Inflammatory macrophage (primary cell): ENCODE results near the gene C5AR1.
"Not testable (repeated sequence)": the region's sequence is repeated elsewhere in the genome, so short reads cannot be mapped to it uniquely, and the experiment has no call there.

Experiments used
- DNase-seq, 2 donors: peaks; one replicate each; pipeline ENCODE4 v3.0.0-alpha.2; 2020 to 2022

Gene C5AR1

GRCh38 chr19:47284324-47284899 is 25.2 kb upstream of the C5AR1 start:
- peak; percentile 72 to 74 for DNase-seq

DNA sequence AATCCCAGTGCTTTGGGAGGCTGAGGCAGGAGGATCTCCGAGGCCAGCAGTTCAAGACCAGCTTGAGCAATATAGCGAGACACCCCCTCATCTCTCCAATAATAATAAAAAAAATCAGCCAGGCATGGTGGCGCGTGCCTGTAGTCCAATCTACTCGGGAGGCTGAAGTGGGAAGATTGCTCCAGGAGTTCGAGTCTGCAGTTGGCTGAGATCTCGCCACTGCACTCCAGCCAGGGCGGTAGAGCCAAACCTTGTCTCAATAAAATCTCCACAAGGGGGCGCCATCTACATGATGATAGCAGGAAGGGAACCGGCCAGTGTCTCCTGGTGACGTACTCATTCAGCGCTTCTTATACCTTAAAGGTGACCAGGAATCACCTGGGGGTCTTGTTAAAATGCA is 13.6 kb upstream of the C5AR1 start:
- peak; percentile 86 to 89 for DNase-seq

GRCh38 chr19:47300867-47301266 is 8.8 kb upstream of the C5AR1 start:
- not testable (repeated sequence) for DNase-seq

GRCh38 chr19:47302249-47302648 is 7.4 kb upstream of the C5AR1 start:
- peak in 1 of 2 donors; percentile 58 for DNase-seq

GRCh38 chr19:47303966-47304365 is 5.7 kb upstream of the C5AR1 start:
- DNase-seq = peak in 1 of 2 donors; percentile 7

- peak; percentile 61 to 75 for DNase-seq
Measured at GRCh38 chr19:47305309-47305751, 4.3 kb upstream of the C5AR1 start.

DNA sequence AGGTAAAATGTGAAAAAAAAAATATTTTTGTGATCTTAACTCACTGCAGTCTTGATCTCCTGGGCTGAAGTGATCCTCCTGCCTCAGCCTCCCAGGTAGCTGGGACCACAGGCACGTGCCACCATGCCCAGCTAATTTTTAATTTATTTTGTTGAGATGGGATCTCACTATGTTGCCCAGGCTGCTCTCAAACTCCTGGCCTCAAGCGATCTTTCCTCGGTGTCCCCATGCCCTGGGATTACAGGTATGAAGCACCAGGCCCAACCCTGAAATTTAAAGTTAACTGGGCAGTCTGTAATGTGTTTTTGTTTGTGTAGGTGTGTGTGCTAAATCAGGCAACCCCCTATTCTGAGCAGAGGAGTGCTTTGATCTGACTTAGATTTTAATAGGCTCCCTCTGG is 3.4 kb upstream of the C5AR1 start:
- DNase-seq = no peak

GRCh38 chr19:47309038-47309437 is 623 bp upstream of the C5AR1 start:
- no peak for DNase-seq

- DNase-seq = no peak
Measured at GRCh38 chr19:47310323-47310722, 662 bp downstream of the C5AR1 start.

- DNase-seq = peak; percentile 89 to 92
Measured at GRCh38 chr19:47310819-47311218, 1.2 kb downstream of the C5AR1 start.

- DNase-seq = no peak
Measured at GRCh38 chr19:47312366-47313006, 2.8 kb downstream of the C5AR1 start.

DNA sequence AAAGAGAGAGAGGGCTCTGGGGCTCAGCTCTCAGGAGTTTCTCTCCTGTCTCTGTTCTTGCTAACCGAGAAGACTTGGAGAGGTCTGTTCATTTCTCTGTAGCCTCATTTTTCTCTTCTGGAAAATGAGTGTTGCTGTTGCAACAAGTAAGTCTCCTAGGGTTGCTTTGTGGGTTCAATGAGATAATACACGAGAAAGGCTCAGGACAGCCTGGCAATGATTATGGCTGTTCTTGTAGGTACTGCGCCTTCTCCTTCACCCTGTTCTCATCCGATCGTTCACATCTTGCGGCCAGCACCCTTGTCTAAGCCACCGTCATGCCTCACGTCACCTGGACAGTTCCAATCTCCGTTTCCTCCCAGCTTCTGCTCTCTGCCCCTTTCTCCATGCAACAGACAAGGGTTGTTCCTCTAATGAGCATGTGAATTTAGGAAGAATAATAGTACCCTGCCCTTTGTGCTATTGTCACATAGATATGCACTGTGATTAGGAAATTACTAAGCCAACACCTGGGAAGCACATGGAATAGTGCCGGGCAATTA is 4.2 kb downstream of the C5AR1 start:
- peak in 1 of 2 donors; percentile 23 for DNase-seq

DNA sequence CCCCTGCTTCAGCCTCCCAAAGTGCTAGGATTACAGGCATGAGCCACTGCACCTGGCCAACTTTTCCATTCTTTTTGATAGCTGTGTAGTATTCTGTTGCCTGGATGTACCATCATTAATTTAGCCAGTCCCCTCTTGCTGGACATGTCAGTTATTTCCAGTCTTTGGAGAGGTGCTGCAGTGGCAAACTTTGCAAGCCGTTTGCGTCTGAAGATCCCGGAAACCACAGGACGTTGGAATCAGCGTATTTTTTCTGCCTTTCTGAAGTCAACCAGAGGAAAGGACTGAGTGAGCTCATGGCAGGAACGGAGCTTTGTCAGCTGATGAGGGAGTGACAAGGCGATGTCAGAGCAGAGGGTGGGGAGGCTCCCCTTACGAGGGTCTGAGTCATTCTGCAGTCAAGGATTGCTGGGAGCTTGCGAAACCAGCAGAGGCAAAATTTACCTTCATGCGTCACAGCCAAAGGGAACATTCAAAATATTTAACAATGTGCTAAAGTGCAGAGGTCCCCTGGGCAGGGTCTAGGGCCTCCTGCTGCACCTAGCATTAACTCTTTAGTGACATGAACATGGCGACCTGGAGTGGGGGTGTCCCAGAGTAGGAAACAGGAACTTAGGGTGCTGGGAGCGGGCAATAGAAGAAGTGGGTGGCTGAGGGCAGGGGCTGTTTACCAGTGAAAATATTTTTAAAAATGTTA is 5.6 kb downstream of the C5AR1 start:
- peak; percentile 98 for DNase-seq

DNA sequence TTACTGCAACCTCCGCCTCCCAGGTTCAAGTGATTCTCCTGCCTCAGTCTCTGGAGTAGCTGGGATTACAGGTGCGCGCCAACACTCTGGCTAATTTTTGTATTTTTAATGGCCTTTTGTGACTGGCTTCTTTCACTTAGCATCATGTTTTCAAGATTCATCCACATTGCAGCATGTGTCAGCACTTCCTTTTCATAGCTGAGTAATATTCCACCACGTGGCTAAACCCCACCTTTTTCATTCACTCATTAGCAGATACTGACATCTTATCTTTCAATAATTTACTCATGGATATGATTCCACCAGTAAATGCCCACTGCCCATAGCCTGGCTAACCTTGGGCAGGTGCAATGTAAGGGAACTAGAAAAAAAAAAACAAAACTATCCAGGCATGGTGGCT is 6.9 kb downstream of the C5AR1 start:
- no peak for DNase-seq

DNA sequence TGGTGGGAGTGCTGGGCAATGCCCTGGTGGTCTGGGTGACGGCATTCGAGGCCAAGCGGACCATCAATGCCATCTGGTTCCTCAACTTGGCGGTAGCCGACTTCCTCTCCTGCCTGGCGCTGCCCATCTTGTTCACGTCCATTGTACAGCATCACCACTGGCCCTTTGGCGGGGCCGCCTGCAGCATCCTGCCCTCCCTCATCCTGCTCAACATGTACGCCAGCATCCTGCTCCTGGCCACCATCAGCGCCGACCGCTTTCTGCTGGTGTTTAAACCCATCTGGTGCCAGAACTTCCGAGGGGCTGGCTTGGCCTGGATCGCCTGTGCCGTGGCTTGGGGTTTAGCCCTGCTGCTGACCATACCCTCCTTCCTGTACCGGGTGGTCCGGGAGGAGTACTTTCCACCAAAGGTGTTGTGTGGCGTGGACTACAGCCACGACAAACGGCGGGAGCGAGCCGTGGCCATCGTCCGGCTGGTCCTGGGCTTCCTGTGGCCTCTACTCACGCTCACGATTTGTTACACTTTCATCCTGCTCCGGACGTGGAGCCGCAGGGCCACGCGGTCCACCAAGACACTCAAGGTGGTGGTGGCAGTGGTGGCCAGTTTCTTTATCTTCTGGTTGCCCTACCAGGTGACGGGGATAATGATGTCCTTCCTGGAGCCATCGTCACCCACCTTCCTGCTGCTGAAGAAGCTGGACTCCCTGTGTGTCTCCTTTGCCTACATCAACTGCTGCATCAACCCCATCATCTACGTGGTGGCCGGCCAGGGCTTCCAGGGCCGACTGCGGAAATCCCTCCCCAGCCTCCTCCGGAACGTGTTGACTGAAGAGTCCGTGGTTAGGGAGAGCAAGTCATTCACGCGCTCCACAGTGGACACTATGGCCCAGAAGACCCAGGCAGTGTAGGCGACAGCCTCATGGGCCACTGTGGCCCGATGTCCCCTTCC is 10.5 kb downstream of the C5AR1 start:
- DNase-seq = no peak

- peak in 1 of 2 donors; percentile 19 for DNase-seq
Measured at GRCh38 chr19:47321630-47322029, 12.0 kb downstream of the C5AR1 start.

DNA sequence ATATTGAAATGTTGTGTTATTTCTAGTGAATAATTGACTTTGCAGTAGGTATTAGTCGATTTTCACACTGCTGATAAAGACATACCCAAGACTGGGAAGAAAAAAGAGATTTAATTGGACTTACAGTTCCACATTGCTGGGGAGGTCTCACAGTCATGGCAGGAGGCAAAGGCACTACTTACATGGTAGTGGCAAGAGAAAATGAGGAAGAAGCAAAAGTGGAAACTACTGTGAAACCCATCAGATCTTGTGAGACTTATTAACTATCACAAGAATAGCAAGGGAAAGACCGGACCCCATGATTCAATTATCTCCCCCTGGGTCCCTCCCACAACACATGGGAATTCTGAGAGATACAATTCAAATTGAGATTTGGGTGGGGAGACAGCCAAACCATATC is 12.4 kb downstream of the C5AR1 start:
- peak; percentile 88 to 89 for DNase-seq

DNA sequence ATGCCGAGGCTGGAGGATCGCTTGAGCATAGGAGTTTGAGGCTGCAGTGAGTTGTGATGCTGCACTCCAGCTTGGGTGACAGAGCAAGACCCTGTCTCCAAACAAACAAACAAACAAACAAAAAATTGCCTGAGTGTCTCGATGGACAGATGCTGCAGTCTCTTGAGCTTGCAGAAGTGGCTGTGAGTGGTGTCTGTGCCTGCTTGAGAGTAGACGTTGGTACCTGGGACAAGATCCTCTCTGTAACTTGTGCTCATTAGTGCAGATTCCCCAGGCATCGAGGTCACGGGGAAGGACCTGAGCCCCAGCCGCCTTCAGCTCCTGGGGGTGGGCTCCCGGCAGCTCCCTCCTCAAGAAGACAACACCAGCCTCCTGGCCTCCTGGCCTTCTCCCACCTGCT is 13.7 kb downstream of the C5AR1 start:
- DNase-seq = no peak

GRCh38 chr19:47323872-47324271 is 14.2 kb downstream of the C5AR1 start:
- peak in 1 of 2 donors; percentile 45 for DNase-seq

GRCh38 chr19:47324502-47324901 is 14.8 kb downstream of the C5AR1 start:
- DNase-seq = peak; percentile 93 to 95

DNA sequence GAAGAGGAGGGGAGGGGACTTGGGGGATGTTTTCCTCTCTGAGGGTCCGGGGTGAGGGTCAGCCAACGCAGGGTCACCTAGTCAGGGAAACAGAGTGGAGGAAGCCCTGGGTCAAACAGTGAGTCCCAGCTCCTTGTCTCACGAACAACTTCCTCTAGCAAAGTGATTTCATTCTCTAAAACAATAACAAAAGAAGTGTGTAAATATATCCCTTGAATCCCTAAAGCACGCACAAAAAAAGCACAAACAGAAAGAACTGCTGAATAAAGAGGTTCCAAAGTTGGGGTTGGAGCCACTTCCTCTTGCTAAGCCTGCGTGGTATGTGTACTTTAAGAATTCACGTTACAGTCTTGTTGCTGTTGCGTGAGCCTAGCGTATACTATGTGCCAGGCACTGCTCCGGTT is 20.8 kb downstream of the C5AR1 start:
- DNase-seq = peak; percentile 83 to 85

GRCh38 chr19:47331490-47331889 is 21.8 kb downstream of the C5AR1 start:
- DNase-seq = no peak
